Mammary epithelial cell (primary cell): ENCODE measurements around the gene ECM1.
A peak's percentile ranks its signal among the peaks of the same experiment; 100 is the strongest.

Experiments
- CTCF ChIP-seq, 2 donors: IDR thresholded peaks in 1 of 2; conservative IDR thresholded peaks in 1 of 2; 2 replicates each; pipeline ENCODE4 v1.5.1; 2011 to 2012; ENCODE audit warnings: inconsistent platforms in 2 of 2, low read length in 2 of 2, mild to moderate bottlenecking in 2 of 2, control low read depth in 1 of 2, low read depth in 1 of 2; ENCODE audit not compliant: insufficient read depth in 1 of 2; ENCODE audit errors: extremely low read depth in 1 of 2
- EZH2 ChIP-seq: IDR thresholded peaks from 2 replicates; pipeline ENCODE4 v1.6.1; 2012; ENCODE audit warnings: low read length, inconsistent platforms, borderline replicate concordance

GRCh38 chr1:150549496-150550221 lies 41.8 kb downstream of the ECM1 start:
- peak in 1 of 2 donors; percentile 20 for TF ChIP-seq CTCF (conservative IDR thresholded peaks at IDR 0.05 in 1 of 2, IDR thresholded peaks at IDR 0.05 in 1 of 2; ENCODE audit: extremely low read depth in 1 of 2, insufficient read depth in 1 of 2, low read depth in 1 of 2, low read length in 2 of 2)
- TF ChIP-seq EZH2: no peak
